Measurements from ENCODE around the gene PTPRN2.

The PTPRN2 gene

GRCh38 chr7:157994319-157994718 is 593.3 kb downstream of the PTPRN2 start:
- TF ChIP-seq CTCF (IDR thresholded peaks at IDR 0.05; ENCODE audit: low read depth, low read length) = no peak

GRCh38 chr7:157993406-157994105 is 594.1 kb downstream of the PTPRN2 start:
- H3K4me3 ChIP-seq (ENCODE audit: low read depth, low read length) = no peak overlapping the region
- TF ChIP-seq CTCF (IDR thresholded peaks at IDR 0.05; ENCODE audit: low read depth, low read length) = no peak

More at GRCh38 chr7:157994319-157994718, 593.3 kb downstream of the PTPRN2 start:
- no peak overlapping the region for H3K4me3 ChIP-seq (ENCODE audit: low read depth, low read length)

GRCh38 chr7:157992511-157993160 is 595.0 kb downstream of the PTPRN2 start:
- no peak overlapping the region for H3K4me3 ChIP-seq (ENCODE audit: low read depth, low read length)
- no peak for TF ChIP-seq CTCF (IDR thresholded peaks at IDR 0.05; ENCODE audit: low read depth, low read length)

- no peak for TF ChIP-seq CTCF (IDR thresholded peaks at IDR 0.05; ENCODE audit: low read depth, low read length)
- no peak overlapping the region for H3K4me3 ChIP-seq (ENCODE audit: low read depth, low read length)
Observed at GRCh38 chr7:157991761-157992160, 595.9 kb downstream of the PTPRN2 start.

- no peak for TF ChIP-seq CTCF (IDR thresholded peaks at IDR 0.05; ENCODE audit: low read depth, low read length)
- no peak overlapping the region for H3K4me3 ChIP-seq (ENCODE audit: low read depth, low read length)
Observed at GRCh38 chr7:157991351-157991750, 596.3 kb downstream of the PTPRN2 start.

- no peak for TF ChIP-seq CTCF (IDR thresholded peaks at IDR 0.05; ENCODE audit: low read depth, low read length)
- no peak overlapping the region for H3K4me3 ChIP-seq (ENCODE audit: low read depth, low read length)
Observed at GRCh38 chr7:157990881-157991250, 596.8 kb downstream of the PTPRN2 start.

GRCh38 chr7:157990226-157990880 is 597.3 kb downstream of the PTPRN2 start:
- H3K4me3 ChIP-seq (ENCODE audit: low read depth, low read length) = no peak overlapping the region
- no peak for TF ChIP-seq CTCF (IDR thresholded peaks at IDR 0.05; ENCODE audit: low read depth, low read length)

All from WI38 (cell line).